Testis (tissue), 2 donors: ENCODE measurements around the gene FAR1.

ENCODE experiments used
- POLR2A ChIP-seq: fragments of 450-650 bp; IDR thresholded peaks from one replicate; pipeline ENCODE4 v1.6.1; 2017; ENCODE audit warnings: antibody characterized with exemption, mild to moderate bottlenecking, moderate library complexity
- TF ChIP-seq, protein P1 (sequence below), 3 experiments: fragments of 450-650 bp in 2 of 3; fragments of 200-600 bp in 1 of 3; sonication (generic) in 1 of 3; IDR thresholded peaks; one replicate each; pipeline ENCODE4 v1.5.1; 2016 to 2019; ENCODE audit warnings: antibody characterized with exemption in 3 of 3, mild to moderate bottlenecking in 2 of 3, moderate library complexity in 1 of 3

DNA sequence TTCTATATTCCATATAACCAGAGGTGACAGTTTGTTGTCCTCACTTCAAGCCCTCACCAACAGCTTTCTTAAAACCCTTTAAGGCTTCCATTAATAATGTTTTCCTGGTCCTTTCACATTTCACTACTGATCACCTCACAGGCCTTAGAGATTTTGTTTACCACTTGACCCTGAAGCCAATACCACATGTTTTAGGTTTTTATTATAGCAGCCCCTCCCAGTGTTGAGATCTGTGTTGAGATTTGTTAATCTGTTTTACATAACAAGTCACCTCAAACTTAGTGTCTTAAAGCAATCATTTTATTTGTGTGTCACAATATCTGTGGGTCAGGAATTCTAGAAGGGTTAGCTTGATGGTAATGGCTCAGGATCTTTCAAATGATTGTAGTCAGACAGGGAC lies 49.9 kb downstream of the FAR1 start:
- no peak for TF ChIP-seq POLR2A
- TF ChIP-seq, protein P1, sequence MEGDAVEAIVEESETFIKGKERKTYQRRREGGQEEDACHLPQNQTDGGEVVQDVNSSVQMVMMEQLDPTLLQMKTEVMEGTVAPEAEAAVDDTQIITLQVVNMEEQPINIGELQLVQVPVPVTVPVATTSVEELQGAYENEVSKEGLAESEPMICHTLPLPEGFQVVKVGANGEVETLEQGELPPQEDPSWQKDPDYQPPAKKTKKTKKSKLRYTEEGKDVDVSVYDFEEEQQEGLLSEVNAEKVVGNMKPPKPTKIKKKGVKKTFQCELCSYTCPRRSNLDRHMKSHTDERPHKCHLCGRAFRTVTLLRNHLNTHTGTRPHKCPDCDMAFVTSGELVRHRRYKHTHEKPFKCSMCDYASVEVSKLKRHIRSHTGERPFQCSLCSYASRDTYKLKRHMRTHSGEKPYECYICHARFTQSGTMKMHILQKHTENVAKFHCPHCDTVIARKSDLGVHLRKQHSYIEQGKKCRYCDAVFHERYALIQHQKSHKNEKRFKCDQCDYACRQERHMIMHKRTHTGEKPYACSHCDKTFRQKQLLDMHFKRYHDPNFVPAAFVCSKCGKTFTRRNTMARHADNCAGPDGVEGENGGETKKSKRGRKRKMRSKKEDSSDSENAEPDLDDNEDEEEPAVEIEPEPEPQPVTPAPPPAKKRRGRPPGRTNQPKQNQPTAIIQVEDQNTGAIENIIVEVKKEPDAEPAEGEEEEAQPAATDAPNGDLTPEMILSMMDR (IDR thresholded peaks at IDR 0.05), result no peak
